NB4 (cell line): Measurements from ENCODE around the gene ADAM29.

Experiments used
- DNase-seq: peaks from one replicate; pipeline ENCODE4 v3.0.0; 2010; ENCODE audit warnings: low read depth
- H3K4me3 ChIP-seq: one replicate; pipeline ENCODE4 v1.5.1; 2011; ENCODE audit warnings: mild to moderate bottlenecking, low read depth, low read length, moderate library complexity
- CTCF ChIP-seq: IDR thresholded peaks from one replicate; pipeline ENCODE4 v1.5.1; 2012; ENCODE audit warnings: low read depth, low read length
- MYC ChIP-seq: IDR thresholded peaks from 2 replicates; pipeline ENCODE4 v1.6.1; 2011; ENCODE audit warnings: low read depth, low read length
- POLR2A ChIP-seq: IDR thresholded peaks from 2 replicates; pipeline ENCODE4 v1.6.1; 2011; ENCODE audit warnings: mild to moderate bottlenecking; ENCODE audit not compliant: insufficient read length; ENCODE audit errors: extremely low read depth
- TF ChIP-seq, protein P1 (sequence below): IDR thresholded peaks from 2 replicates; pipeline ENCODE4 v1.6.1; 2011; ENCODE audit warnings: low read depth, low read length

Gene ADAM29

GRCh38 chr4:174933083-174933482 lies 14.9 kb downstream of the ADAM29 start:
- TF ChIP-seq CTCF = no peak
- TF ChIP-seq, protein P1, sequence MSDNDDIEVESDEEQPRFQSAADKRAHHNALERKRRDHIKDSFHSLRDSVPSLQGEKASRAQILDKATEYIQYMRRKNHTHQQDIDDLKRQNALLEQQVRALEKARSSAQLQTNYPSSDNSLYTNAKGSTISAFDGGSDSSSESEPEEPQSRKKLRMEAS = no peak
- TF ChIP-seq POLR2A = no peak
- TF ChIP-seq MYC = no peak
- DNase-seq = no peak
- H3K4me3 ChIP-seq = no peak overlapping the region

DNA sequence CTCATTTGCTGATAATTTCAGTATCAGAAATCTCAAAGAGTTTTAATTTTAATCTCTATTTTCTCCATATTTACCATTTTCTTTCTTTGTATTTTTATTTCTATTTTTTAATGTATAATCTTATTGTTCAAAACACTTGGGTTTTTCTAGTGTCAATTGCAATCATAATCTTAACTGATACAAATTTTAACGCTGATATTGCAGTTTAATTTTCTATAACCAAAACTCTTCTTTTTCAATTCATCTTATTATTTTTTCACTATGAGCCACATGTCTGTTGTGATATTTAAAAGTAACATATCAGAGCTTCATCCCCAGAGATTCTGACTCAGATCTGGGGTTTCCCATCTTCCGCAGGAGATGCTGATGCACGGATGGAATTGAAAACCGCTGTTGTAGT lies 16.2 kb downstream of the ADAM29 start:
- DNase-seq = no peak
- TF ChIP-seq MYC (no peak), POLR2A (no peak), CTCF (no peak)
- TF ChIP-seq, protein P1 = no peak
- H3K4me3 ChIP-seq = no peak overlapping the region

GRCh38 chr4:174935607-174936006 lies 17.4 kb downstream of the ADAM29 start:
- H3K4me3 ChIP-seq = no peak overlapping the region
- TF ChIP-seq, protein P1 = no peak
- no peak for TF ChIP-seq POLR2A
- TF ChIP-seq CTCF = no peak
- TF ChIP-seq MYC = no peak
- no peak for DNase-seq

- H3K4me3 ChIP-seq = no peak overlapping the region
- TF ChIP-seq CTCF (no peak), MYC (no peak), POLR2A (no peak)
- TF ChIP-seq, protein P1 = no peak
- no peak for DNase-seq
Observed at GRCh38 chr4:174940002-174940401, 21.8 kb downstream of the ADAM29 start.

DNA sequence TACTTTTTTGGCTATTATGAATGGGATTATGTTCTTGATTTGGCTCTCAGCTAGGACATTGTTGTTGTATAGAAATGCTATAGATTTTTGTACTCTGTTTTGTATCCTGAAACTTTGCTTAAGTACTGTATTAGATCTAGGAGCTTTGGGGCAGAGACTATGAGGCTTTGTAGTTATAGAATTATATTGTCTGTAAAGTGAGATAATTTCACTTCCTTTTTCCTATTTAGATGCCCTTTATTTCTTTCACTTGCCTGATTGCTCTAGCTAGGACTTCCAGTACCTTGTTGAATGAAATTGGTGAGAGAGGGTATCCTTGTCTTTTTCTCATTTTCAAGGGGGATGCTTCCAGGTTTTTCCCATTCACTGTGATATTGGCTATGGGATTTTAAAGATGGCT lies 28.1 kb downstream of the ADAM29 start:
- no peak overlapping the region for H3K4me3 ChIP-seq
- no peak for DNase-seq
- no peak for TF ChIP-seq CTCF

DNA sequence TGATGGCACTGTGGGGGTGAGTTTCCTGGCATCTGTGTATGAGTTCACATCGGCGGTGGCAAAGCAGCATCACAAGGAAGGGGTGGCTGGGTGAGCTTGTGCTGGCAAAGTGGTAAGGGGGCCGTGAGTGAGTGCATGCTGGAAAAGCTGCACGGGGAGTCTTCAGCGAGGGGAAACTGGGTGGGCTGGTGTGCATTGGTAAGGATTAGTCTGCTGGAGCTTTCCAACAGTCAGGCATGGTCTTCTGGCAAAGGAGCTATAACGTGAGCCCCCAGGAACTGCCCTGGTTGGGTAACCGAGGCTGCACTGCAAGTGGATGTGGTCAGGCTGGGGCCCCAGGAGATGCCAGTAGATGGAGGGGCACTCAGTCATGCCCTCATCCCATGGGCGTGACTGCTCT lies 30.7 kb downstream of the ADAM29 start:
- no peak for DNase-seq
- TF ChIP-seq POLR2A = no peak
- TF ChIP-seq MYC = no peak
- TF ChIP-seq, protein P1 = no peak
- no peak for TF ChIP-seq CTCF
- no peak overlapping the region for H3K4me3 ChIP-seq
